ENCODE measurements around the gene EN1.

DNA sequence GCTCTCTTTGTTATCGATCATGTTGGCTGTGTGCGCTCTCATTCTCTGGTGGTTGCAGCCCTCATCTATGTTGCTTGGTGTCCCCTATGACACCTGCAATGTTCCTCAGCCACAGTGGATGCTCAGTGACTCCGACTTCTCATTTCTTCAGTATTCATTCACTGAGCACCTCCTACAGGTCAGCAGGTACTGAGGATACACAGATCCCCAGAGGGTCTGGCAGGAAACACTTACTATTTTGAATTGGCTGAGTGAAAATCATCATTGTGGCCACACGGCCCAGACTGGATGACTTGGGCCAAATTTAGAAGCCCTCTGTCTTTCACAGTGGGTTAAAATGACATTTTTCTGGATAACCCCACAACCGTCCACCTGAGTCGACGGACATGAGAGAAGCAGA lies 32.1 kb downstream of the EN1 start:
- TF ChIP-seq, protein P1, sequence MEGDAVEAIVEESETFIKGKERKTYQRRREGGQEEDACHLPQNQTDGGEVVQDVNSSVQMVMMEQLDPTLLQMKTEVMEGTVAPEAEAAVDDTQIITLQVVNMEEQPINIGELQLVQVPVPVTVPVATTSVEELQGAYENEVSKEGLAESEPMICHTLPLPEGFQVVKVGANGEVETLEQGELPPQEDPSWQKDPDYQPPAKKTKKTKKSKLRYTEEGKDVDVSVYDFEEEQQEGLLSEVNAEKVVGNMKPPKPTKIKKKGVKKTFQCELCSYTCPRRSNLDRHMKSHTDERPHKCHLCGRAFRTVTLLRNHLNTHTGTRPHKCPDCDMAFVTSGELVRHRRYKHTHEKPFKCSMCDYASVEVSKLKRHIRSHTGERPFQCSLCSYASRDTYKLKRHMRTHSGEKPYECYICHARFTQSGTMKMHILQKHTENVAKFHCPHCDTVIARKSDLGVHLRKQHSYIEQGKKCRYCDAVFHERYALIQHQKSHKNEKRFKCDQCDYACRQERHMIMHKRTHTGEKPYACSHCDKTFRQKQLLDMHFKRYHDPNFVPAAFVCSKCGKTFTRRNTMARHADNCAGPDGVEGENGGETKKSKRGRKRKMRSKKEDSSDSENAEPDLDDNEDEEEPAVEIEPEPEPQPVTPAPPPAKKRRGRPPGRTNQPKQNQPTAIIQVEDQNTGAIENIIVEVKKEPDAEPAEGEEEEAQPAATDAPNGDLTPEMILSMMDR (conservative IDR thresholded peaks at IDR 0.05; ENCODE audit: low read length): no peak
- no peak for TF ChIP-seq EZH2phosphoT487 (IDR thresholded peaks at IDR 0.05; ENCODE audit: borderline replicate concordance, low read depth, low read length)

All from OCI-LY7 (cell line).